Occipital lobe (tissue), 2 donors: ENCODE data around the gene NANOS2. TPM values are rescaled to one million over a fixed set of nuclear protein-coding genes. Genes with fewer than 3 reads are reported as not detected.
"Not testable (repeated sequence)": the region's sequence is repeated elsewhere in the genome, so short reads cannot be mapped to it uniquely, and the experiment has no call there.

ENCODE experiments used
- DNase-seq: peaks from one replicate; lab custom pipeline; 2025; lab: John Stamatoyannopoulos, UW
- total RNA-seq: library from RNA; depleted of rRNA; stranded (reverse); fragments of >200 nt; gene quantifications from one replicate; pipeline ENCODE4 v1.2.3, GENCODE V29; 2014

NANOS2 gene
- total RNA-seq, 1 donor from 2014 or later = not detected

GRCh38 chr19:45876411-45877197 lies 38.0 kb downstream of the NANOS2 start:
- DNase-seq = no peak

GRCh38 chr19:45876161-45876410 lies 38.5 kb downstream of the NANOS2 start:
- DNase-seq = no peak

GRCh38 chr19:45874620-45874966 lies 40.0 kb downstream of the NANOS2 start:
- DNase-seq = no peak

GRCh38 chr19:45873219-45873772 lies 41.3 kb downstream of the NANOS2 start:
- DNase-seq = no peak

GRCh38 chr19:45872095-45872919 lies 42.3 kb downstream of the NANOS2 start:
- no peak for DNase-seq

- DNase-seq = no peak
Observed at GRCh38 chr19:45870798-45871197, 43.8 kb downstream of the NANOS2 start.

GRCh38 chr19:45867241-45867640 lies 47.3 kb downstream of the NANOS2 start:
- not testable (repeated sequence) for DNase-seq

GRCh38 chr19:45866400-45867176 lies 48.0 kb downstream of the NANOS2 start:
- no peak for DNase-seq

- DNase-seq = no peak
Observed at GRCh38 chr19:45865269-45865948, 49.2 kb downstream of the NANOS2 start.

- no peak for DNase-seq
Observed at GRCh38 chr19:45864629-45865082, 49.9 kb downstream of the NANOS2 start.

GRCh38 chr19:45863840-45864628 lies 50.5 kb downstream of the NANOS2 start, which contains the start of gene FOXA3:
Gene FOXA3 (plus strand): TSS chr19:45864326. CDS start chr19:45864457, 131 bp downstream.
- DNase-seq = no peak

- no peak for DNase-seq
Observed at GRCh38 chr19:45863335-45863839, 51.2 kb downstream of the NANOS2 start.

Other genes with a start within 250 kb of the NANOS2 start
- gene GIPR, start 246.6 kb downstream of the NANOS2 start, total RNA-seq = not detected
- 108 TPM for gene SNRPD2, start 222.8 kb downstream of the NANOS2 start, total RNA-seq
- 8.0 TPM for gene QPCTL, start 222.1 kb downstream of the NANOS2 start, total RNA-seq
- 11.4 TPM for gene FBXO46, start 183.9 kb downstream of the NANOS2 start, total RNA-seq
- gene MEIOSIN, start 181.3 kb downstream of the NANOS2 start, total RNA-seq = not detected
- 1.2 TPM for gene SIX5, start 145.5 kb downstream of the NANOS2 start, total RNA-seq
- 16.7 TPM for gene DMPK, start 132.3 kb downstream of the NANOS2 start, total RNA-seq
- 41.0 TPM for gene DMWD, start 121.9 kb downstream of the NANOS2 start, total RNA-seq
- 0.16 TPM for gene RSPH6A, start 99.5 kb downstream of the NANOS2 start, total RNA-seq
- 16.4 TPM for gene SYMPK, start 51.6 kb downstream of the NANOS2 start, total RNA-seq
- not detected for gene FOXA3, start 50.5 kb downstream of the NANOS2 start, total RNA-seq
- gene IRF2BP1, start 28.6 kb downstream of the NANOS2 start, total RNA-seq = 32.1 TPM
- gene MYPOP, start 12.2 kb downstream of the NANOS2 start, total RNA-seq = 0.78 TPM
- 9.4 TPM for gene NOVA2, start 59.1 kb upstream of the NANOS2 start, total RNA-seq
- 5.8 TPM for gene CCDC61, start 80.7 kb upstream of the NANOS2 start, total RNA-seq
- gene PGLYRP1, start 108.3 kb upstream of the NANOS2 start, total RNA-seq = not detected
- 1.6 TPM for gene IGFL4, start 126.2 kb upstream of the NANOS2 start, total RNA-seq
- gene IGFL3, start 209.9 kb upstream of the NANOS2 start, total RNA-seq = not detected
- gene IGFL2, start 233.5 kb upstream of the NANOS2 start, total RNA-seq = 0.31 TPM